ENCODE data around the gene DPH6. TPM values are rescaled to one million over a fixed set of nuclear protein-coding genes. Genes with fewer than 3 reads are reported as not detected.

Gene DPH6
- polyA plus RNA-seq, 2 of the 4 experiments (the other 2 are of a cell fraction), result 11.0 to 33.6 TPM

GRCh38 chr15:35566991-35567390, 21.0 kb upstream of the DPH6 start:
- ATAC-seq (no peak), FAIRE-seq (no peak), DNase-seq (ENCODE audit: low read depth in 1 of 2, low spot score in 1 of 2) (no peak)
- Histone ChIP-seq H3K27ac (no peak overlapping the region), H3K4me3 (no peak overlapping the region), H3K4me1 (no peaks in the 10 kb centered on the region), H3K4me2 (no peak overlapping the region), H3K9me3 (no peaks in the 10 kb centered on the region)
- no peak for TF ChIP-seq HOXB5 (CRISPR knock-in tag; IDR thresholded peaks at IDR 0.05)
- no peak for TF ChIP-seq FOSL2 (IDR thresholded peaks at IDR 0.05)
- no peak for TF ChIP-seq FOSL2 (CRISPR knock-in tag; IDR thresholded peaks at IDR 0.05)
- no peak for TF ChIP-seq RNF2 (IDR thresholded peaks at IDR 0.05; ENCODE audit: borderline replicate concordance, low read depth)
- TF ChIP-seq ATOH8 (CRISPR knock-in tag; IDR thresholded peaks at IDR 0.05; ENCODE audit: low read depth), result no peak
- TF ChIP-seq FOXS1 (CRISPR knock-in tag; IDR thresholded peaks at IDR 0.05), result no peak
- no peak for TF ChIP-seq HMGXB4 (CRISPR knock-in tag; IDR thresholded peaks at IDR 0.05; ENCODE audit: borderline replicate concordance)
- no peak for TF ChIP-seq EHF (CRISPR knock-in tag; IDR thresholded peaks at IDR 0.05)
- no peak for TF ChIP-seq CEBPB (IDR thresholded peaks at IDR 0.05)
- no peak for TF ChIP-seq ZNF302 (CRISPR knock-in tag; IDR thresholded peaks at IDR 0.05)
- TF ChIP-seq MAFK (IDR thresholded peaks at IDR 0.05; ENCODE audit: partially characterized antibody), result no peak
- POLR2A ChIA-PET, result no interaction called here
- WGBS (ENCODE audit: missing lambda C conversion rate), result 64% methylated on average over 3 of the region's 3 CpGs
- CTCF ChIA-PET, result no interaction called here

- Histone ChIP-seq H3K27ac (no peak overlapping the region), H3K4me3 (no peak overlapping the region), H3K4me1 (no peaks in the 10 kb centered on the region), H3K9me3 (no peaks in the 10 kb centered on the region), H3K4me2 (no peak overlapping the region)
- no peak for ATAC-seq
- 86% methylated on average over 3 of the region's 3 CpGs for WGBS (ENCODE audit: missing lambda C conversion rate)
- TF ChIP-seq ZSCAN20 (CRISPR knock-in tag; IDR thresholded peaks at IDR 0.05) (no peak), GATA3 (IDR thresholded peaks at IDR 0.05; ENCODE audit: borderline replicate concordance) (no peak), CTCF (IDR thresholded peaks at IDR 0.05) (no peak), ATOH8 (CRISPR knock-in tag; IDR thresholded peaks at IDR 0.05; ENCODE audit: low read depth) (no peak), ESRRA (IDR thresholded peaks at IDR 0.05; ENCODE audit: borderline replicate concordance, low read length) (no peak), RARB (CRISPR knock-in tag; IDR thresholded peaks at IDR 0.05) (no peak), NR3C1 (IDR thresholded peaks at IDR 0.05) (no peak), USF2 (IDR thresholded peaks at IDR 0.05) (no peak), POLR2A (IDR thresholded peaks at IDR 0.05; ENCODE audit: low read length) (no peak), HMGXB4 (CRISPR knock-in tag; IDR thresholded peaks at IDR 0.05; ENCODE audit: borderline replicate concordance) (no peak)
- ChIA-PET CTCF (no interaction called here), POLR2A (no interaction called here)
- FAIRE-seq, result no peak
- no peak for DNase-seq (ENCODE audit: low read depth in 1 of 2, low spot score in 1 of 2)
Observed at GRCh38 chr15:35565901-35566300, 19.9 kb upstream of the DPH6 start.

Data from A549 (cell line).